AG08396 (cell line): ENCODE results near the gene PLA2G2F.

Experiments
- DNase-seq: peaks from one replicate; pipeline ENCODE4 v3.0.0; 2012; ENCODE audit warnings: low spot score, mixed read lengths

Gene PLA2G2F

GRCh38 chr1:20189664-20190063 lies 50.5 kb downstream of the PLA2G2F start:
- DNase-seq = no peak

GRCh38 chr1:20190256-20191160 lies 51.4 kb downstream of the PLA2G2F start:
- no peak for DNase-seq

DNA sequence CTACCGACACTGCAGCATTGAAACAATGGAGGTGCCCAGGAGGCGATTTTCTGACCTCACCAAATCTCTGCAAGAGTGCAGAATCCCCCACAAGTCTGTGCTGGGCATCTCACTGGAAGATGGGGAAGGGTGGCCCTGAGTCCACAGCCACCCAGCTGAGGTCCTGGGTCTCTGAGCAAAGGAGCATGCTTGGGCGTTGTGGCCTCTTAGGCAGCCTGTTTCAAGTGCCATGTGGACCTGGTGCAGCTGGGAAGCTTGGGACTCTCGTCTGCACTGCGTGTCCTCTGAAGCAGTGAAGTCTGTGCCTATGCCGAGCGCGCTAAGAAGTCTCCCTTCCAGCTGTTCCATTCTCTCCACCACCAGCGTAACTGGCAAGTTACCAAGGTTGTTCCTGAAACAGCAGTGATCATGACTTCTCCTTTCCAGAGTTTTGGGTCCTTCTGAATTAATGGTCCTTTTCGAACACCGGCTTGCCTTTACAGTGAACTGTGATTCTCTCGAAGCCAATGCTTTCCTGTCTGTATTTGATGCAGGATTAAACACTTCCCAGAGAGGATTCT lies 52.2 kb downstream of the PLA2G2F start:
- DNase-seq = no peak

DNA sequence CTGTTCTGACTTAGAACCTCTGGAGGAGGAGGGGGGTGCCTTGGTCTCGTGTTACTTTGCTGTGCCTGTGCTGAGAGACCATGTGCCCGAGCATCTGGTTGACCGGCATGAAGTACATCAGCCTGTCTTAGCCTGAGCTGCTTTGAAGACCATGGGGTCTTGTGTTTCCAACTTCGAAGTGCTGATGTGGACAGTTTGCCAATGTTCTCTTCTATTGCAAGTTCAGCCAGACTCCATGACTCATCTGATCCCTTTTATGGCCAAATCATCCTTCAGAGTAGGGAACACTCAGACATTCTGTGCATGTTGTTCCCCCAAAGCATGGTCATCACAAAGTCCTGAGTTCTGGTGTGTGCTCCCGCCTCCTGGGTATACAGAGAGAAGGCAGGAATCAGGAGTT lies 53.2 kb downstream of the PLA2G2F start:
- peak; percentile 33 for DNase-seq

DNA sequence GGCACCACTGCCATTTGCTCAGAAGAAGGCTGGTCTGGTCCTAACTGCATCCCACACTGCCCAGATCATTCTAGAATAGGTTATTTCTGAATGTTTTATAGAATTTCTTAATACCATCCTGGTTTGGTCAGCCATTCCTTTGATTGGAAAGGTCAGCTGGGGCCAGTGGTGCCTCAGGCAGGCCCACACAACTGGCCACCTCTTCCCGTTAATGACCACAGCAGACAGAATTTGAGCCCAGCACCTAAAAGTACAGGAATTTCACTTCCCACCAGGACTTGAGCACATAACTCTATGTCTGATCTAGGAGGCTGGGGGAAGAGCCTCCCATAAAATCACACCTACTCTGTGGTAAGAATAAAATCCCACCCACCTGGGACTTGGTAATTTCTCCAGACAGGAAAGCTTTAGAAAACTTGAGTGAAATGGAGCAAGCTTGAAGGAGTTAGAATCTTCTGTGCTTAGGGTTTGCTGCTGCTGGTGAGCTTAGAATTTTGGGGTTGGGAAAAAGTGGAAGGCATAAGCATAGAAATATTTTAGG lies 53.8 kb downstream of the PLA2G2F start:
- no peak for DNase-seq

- DNase-seq = no peak
Observed at GRCh38 chr1:20194224-20194623, 55.1 kb downstream of the PLA2G2F start.

DNA sequence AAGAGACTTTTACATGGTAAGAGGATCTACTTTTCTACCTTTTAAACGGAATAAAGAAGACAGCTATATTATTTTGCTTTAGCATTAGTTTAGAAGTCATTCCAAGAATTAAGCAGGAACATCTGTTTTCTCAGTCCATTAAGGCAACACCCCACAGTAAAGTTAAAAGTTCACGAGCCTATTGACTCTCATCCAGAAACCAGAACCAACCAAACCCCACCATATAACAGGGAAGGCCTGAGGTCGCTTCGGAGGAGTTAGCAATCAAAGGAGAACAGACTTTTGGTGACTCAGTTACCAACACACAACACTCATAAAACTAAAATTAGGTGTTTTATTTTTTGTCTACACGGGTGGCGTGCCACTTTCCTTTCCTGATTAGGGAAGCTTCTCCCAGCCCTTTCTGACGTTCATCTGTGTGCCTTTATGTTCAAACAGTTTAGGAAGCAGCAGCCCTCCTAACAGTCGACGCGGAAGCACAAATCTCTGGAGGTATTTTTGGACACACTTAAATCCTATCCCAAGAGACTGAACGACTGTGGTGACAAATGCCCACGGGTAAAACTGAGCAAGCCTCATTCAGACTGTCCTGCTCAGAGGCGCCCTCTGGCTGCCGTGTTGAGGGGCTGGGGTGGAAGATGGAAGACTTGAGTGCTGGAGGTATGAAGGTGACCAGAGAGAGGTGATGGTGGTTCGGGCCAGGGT lies 55.8 kb downstream of the PLA2G2F start:
- DNase-seq = peak; percentile 71

DNA sequence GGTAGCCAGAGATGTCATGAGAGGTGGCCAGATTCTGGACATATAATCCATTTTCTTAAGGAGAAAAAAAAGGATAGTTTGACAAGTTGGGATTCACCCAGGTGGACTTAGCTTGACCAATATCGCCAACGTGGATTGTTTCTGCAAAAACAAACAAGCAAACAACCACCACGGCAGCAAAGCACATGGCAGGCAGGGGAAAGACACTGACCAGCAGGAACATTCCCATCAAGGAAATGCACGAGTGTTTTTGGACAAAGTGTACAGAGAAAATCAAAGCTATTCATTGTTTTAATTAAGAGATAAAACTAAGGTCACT lies 56.3 kb downstream of the PLA2G2F start:
- DNase-seq = no peak

GRCh38 chr1:20197329-20197791 lies 58.2 kb downstream of the PLA2G2F start:
- DNase-seq = no peak

DNA sequence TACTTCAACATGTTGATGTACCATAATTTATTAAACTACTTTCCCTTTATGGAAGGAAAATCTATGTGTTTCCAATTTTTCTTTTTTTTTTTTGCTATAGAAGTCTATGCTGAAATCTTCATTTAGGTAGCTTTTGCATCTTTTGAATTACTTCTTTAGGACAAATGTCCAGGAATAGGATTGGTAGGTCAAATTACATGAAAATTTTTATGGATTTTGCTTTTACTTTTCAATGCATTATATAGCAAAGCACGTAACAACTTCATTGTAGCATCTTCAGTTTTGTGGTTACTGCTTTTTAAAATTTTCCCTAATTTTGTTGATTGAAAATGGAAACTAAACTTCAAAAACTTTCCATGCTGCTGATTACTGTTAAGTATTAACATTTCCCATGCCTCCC lies 59.2 kb downstream of the PLA2G2F start:
- no peak for DNase-seq

GRCh38 chr1:20198918-20199317 lies 59.8 kb downstream of the PLA2G2F start:
- DNase-seq = no peak

DNA sequence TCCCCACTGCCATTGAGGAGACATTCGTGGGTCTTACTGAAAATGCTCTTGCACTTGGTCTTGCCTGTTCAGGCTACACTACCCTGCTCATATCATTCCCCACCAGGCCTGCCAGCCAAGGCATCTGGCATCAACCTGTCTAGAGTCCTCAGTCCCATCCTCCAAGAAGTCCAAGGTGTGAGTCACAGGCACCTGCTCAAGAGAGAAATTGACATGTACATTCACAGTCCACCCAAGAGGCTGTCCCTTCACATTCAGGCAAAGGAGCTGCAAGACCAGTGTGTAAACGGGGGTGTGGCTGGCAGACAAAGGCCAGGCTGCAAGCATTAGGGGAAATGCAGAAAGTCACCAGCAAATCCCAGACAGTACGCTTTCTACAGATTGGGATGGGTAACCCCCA lies 60.3 kb downstream of the PLA2G2F start:
- DNase-seq = no peak

GRCh38 chr1:20199840-20200239 lies 60.7 kb downstream of the PLA2G2F start:
- DNase-seq = no peak
